Neural cell (in vitro differentiated cells): ENCODE data around the gene SH3GL3.

Experiments used
- EZH2 ChIP-seq: fragments of 200-600, 300-800 bp; shearing (Covaris generic), sonication (generic); IDR thresholded peaks from 2 replicates; pipeline ENCODE4 v1.6.1; 2014; ENCODE audit warnings: antibody characterized with exemption, low read length, borderline replicate concordance, mild to moderate bottlenecking; ENCODE audit not compliant: insufficient read depth, poor library complexity, severe bottlenecking
- TF ChIP-seq, protein P1 (sequence below): fragments of 450-650 bp; IDR thresholded peaks from 2 replicates; pipeline ENCODE4 v1.5.1; 2014; ENCODE audit warnings: antibody characterized with exemption, mild to moderate bottlenecking, moderate library complexity; ENCODE audit not compliant: poor library complexity, severe bottlenecking

DNA sequence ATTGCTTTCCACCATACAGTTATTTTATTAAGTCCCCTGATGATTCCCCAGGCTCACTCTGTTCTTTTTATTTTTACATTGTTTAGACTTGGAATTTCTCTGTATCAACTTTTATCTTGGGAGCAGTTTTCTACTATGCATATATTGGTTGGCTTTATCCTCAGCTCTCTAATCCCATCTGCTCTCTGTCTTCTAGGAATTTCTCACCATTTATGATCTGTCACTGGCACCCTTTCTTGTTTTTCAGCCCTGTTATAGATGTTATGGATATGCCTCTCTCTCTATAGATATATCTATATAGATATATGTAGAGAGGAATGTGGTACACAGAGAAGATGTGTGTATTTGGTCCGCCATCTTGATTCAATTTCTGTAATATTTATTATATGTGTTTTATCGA lies 90.5 kb downstream of the SH3GL3 start:
- TF ChIP-seq, protein P1, sequence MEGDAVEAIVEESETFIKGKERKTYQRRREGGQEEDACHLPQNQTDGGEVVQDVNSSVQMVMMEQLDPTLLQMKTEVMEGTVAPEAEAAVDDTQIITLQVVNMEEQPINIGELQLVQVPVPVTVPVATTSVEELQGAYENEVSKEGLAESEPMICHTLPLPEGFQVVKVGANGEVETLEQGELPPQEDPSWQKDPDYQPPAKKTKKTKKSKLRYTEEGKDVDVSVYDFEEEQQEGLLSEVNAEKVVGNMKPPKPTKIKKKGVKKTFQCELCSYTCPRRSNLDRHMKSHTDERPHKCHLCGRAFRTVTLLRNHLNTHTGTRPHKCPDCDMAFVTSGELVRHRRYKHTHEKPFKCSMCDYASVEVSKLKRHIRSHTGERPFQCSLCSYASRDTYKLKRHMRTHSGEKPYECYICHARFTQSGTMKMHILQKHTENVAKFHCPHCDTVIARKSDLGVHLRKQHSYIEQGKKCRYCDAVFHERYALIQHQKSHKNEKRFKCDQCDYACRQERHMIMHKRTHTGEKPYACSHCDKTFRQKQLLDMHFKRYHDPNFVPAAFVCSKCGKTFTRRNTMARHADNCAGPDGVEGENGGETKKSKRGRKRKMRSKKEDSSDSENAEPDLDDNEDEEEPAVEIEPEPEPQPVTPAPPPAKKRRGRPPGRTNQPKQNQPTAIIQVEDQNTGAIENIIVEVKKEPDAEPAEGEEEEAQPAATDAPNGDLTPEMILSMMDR: no peak
- no peak for TF ChIP-seq EZH2
